Colonic mucosa (tissue), 4 donors: ENCODE results near the gene KCNN3. TPM values are rescaled to one million over a fixed set of nuclear protein-coding genes. Genes with fewer than 3 reads are reported as not detected.

Experiments used
- DNase-seq: peaks from one replicate; pipeline ENCODE4 v3.0.0-alpha.2; 2020
- H3K27ac ChIP-seq: fragments of 200-600 bp; one replicate; pipeline ENCODE4 v1.8.0; 2021
- H3K27me3 ChIP-seq: fragments of 200-600 bp; one replicate; pipeline ENCODE4 v1.8.0; 2021
- H3K36me3 ChIP-seq: fragments of 200-600 bp; one replicate; pipeline ENCODE4 v1.8.0; 2021
- H3K4me1 ChIP-seq: fragments of 200-600 bp; one replicate; pipeline ENCODE4 v1.8.0; 2021; ENCODE audit warnings: mild to moderate bottlenecking
- H3K4me3 ChIP-seq: fragments of 200-600 bp; one replicate; pipeline ENCODE4 v1.8.0; 2021
- H3K9ac ChIP-seq, 2 donors: one replicate each; pipeline ENCODE4 v1.7.0; 2013; ENCODE audit warnings: control low read depth in 2 of 2, low read depth in 2 of 2, low read length in 2 of 2
- H3K9me3 ChIP-seq: fragments of 200-600 bp; one replicate; pipeline ENCODE4 v1.8.0; 2021
- intact Hi-C: fragments of 100-400 bp; cut with DNase I; formaldehyde crosslinking; loops from one replicate; pipeline ENCODE4 v1.14.1; 2022
- total RNA-seq, 2 donors: library from RNA; stranded (reverse); fragmentation: NEBNext Ultra II Directional in 1 of 2; extraction: Animal tissue kit (Norgen Biotek cat#: 25700) in 1 of 2; gene quantifications; one replicate each; pipeline ENCODE4 v1.2.1, GENCODE V29; 2021
- TF ChIP-seq, protein P1 (sequence below): fragments of 200-600 bp; IDR thresholded peaks from one replicate; pipeline ENCODE4 v1.8.0; 2022; ENCODE audit warnings: antibody characterized with exemption, mild to moderate bottlenecking
- donor health status: healthy.
- donor health status: DM: no; HTN: no; CAD: no.
- donor health status: DM: no; HTN: no; CAD: no.

The KCNN3 gene
- total RNA-seq, 2 donors from 2014 or later: 0.99 to 2.5 TPM

DNA sequence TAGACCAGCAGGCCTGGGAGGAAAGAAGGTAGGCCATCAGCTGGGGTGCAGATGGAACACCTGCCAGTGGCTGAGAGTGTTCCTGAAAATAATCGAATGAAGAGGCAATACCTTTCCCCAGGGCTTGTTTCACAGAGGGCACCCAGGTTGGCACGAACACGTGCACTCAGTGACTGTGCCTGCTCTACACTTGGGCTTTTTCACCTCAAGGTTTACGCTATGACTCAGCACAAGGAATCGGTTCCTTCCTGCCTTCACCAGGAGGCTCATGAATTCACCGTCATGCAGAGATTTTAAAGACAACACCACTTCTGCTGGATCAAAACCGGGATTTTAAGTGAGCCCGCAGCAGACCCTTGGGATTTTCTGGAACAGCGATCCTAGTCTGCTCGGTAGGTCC, 143.6 kb downstream of the KCNN3 start:
- H3K4me1 ChIP-seq: no peaks in the 10 kb centered on the region
- no peaks in the 10 kb centered on the region for H3K9me3 ChIP-seq
- intact Hi-C loops: no loop called here
- H3K36me3 ChIP-seq: no peaks in the 10 kb centered on the region
- TF ChIP-seq, protein P1, sequence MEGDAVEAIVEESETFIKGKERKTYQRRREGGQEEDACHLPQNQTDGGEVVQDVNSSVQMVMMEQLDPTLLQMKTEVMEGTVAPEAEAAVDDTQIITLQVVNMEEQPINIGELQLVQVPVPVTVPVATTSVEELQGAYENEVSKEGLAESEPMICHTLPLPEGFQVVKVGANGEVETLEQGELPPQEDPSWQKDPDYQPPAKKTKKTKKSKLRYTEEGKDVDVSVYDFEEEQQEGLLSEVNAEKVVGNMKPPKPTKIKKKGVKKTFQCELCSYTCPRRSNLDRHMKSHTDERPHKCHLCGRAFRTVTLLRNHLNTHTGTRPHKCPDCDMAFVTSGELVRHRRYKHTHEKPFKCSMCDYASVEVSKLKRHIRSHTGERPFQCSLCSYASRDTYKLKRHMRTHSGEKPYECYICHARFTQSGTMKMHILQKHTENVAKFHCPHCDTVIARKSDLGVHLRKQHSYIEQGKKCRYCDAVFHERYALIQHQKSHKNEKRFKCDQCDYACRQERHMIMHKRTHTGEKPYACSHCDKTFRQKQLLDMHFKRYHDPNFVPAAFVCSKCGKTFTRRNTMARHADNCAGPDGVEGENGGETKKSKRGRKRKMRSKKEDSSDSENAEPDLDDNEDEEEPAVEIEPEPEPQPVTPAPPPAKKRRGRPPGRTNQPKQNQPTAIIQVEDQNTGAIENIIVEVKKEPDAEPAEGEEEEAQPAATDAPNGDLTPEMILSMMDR: no peak
- H3K27ac ChIP-seq: no peak overlapping the region
- H3K27me3 ChIP-seq: no peaks in the 10 kb centered on the region
- no peak for DNase-seq
- no peak overlapping the region for H3K4me3 ChIP-seq
- no peak overlapping the region for H3K9ac ChIP-seq

DNA sequence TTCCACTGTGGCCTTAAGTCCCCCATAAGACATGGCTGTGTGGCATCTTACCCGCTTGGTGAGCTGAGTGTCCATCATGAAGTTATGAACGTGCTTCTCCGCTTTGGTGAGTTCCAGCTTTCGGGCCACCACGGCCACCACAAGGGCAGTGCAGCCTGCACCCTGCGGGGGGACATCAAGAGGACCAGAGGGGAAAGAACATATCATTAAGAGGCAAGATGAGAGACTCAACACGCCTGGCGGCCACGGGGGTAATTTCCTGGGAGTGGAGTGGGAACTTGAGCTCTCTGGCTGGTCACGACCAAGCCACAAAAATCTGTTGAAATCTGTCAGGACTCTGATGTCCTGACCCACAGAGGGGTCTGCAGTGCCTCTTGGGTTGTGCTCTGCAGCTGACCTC, 144.2 kb downstream of the KCNN3 start:
- no peaks in the 10 kb centered on the region for H3K9me3 ChIP-seq
- H3K36me3 ChIP-seq: no peaks in the 10 kb centered on the region
- intact Hi-C loops: no loop called here
- H3K27ac ChIP-seq: no peak overlapping the region
- no peaks in the 10 kb centered on the region for H3K27me3 ChIP-seq
- H3K9ac ChIP-seq: no peak overlapping the region
- DNase-seq: no peak
- H3K4me1 ChIP-seq: no peaks in the 10 kb centered on the region
- no peak overlapping the region for H3K4me3 ChIP-seq
- TF ChIP-seq, protein P1: no peak

DNA sequence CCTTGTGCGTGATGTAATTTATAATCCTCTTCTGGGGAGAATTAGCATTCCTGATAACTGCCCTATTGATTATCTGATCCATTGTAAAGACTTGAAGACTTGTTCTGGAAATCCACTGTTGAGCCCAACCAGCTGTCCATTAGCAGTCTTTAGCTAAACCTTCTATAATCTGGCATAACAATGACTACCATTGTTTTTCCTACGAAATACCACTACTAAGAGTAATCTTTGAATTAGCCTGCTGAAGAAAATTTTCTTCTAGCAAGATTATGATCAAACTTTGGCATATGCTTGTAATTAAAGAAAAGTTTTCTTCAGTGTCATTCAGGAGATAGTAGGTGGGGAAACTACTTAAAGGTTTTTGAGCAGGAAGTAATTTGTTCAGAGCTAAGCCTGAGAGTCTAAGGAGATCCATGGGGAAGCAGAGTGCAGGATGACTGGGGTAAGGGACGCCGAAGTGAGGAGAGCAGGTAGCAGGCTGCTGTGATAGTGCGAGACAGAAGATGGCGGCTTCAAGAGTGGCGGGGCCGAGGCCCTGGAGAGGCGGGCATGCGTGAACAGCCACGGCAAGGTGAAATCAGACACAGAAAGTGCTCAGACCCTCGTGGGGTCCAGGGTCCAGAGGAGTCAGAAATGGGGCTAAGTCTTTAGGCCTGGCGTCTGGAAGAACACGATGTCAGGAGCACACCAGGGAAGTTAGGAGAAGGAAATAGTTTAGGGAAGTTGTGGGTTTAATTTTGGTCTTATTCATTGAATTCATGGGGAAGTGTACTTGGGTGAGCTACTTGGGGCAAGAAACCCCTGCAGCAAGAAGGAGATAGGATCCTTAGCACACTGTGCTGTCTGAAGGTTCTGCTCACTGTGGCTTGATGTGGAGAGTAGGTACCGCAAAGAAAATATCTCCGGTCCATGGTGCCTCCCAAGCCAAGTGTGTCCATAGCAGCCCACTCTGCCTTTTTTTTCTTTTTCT, 149.5 kb downstream of the KCNN3 start:
- no peaks in the 10 kb centered on the region for H3K4me1 ChIP-seq

DNA sequence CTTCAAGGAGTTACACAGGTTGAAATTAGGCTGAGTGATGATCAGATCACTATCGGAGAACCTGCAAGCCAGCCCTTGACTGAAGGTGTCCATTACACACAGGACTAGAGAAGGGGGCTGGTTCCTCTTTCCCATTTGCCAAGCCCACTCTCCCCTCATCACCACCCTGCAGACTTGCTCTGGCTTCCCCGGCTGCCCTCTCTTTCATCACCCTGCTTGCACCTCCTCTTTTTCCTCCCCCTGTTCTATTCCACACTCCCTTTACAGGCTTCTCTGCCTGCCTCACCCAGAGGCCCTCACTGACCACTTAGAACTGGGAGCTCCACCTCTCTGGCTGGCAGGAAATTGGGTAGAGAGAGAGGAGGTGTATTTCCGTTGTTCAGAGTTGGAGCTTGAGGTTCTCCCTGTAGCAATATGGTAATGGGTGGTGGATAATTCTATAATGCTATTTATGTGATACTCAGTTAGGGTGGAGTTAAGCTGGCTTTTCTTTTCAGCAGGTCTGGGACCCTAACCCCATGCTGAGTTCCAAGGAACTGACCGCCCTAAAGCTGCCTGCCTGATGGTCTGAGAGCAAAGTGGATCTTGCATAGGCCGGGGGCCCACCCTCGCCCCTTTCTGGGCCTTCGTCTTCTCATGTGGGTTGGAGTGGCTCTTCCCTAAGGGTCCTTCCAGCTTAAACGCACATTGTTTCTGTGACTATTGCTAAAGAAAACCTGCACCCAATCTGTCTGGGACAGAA, 150.3 kb downstream of the KCNN3 start:
- Histone ChIP-seq H3K27me3 (no peaks in the 10 kb centered on the region), H3K9me3 (no peaks in the 10 kb centered on the region), H3K27ac (no peak overlapping the region), H3K4me1 (no peaks in the 10 kb centered on the region), H3K36me3 (no peaks in the 10 kb centered on the region), H3K9ac (no peak overlapping the region), H3K4me3 (no peak overlapping the region)
- TF ChIP-seq, protein P1: no peak
- no peak for DNase-seq
- intact Hi-C loops: no loop called here

More for the DNA sequence above, 149.5 kb downstream of the KCNN3 start:
- H3K27ac ChIP-seq: no peak overlapping the region
- no peak for DNase-seq
- intact Hi-C loops: no loop called here
- H3K4me3 ChIP-seq: no peak overlapping the region
- no peaks in the 10 kb centered on the region for H3K36me3 ChIP-seq
- H3K27me3 ChIP-seq: no peaks in the 10 kb centered on the region
- no peak overlapping the region for H3K9ac ChIP-seq
- no peaks in the 10 kb centered on the region for H3K9me3 ChIP-seq
- TF ChIP-seq, protein P1: no peak

DNA sequence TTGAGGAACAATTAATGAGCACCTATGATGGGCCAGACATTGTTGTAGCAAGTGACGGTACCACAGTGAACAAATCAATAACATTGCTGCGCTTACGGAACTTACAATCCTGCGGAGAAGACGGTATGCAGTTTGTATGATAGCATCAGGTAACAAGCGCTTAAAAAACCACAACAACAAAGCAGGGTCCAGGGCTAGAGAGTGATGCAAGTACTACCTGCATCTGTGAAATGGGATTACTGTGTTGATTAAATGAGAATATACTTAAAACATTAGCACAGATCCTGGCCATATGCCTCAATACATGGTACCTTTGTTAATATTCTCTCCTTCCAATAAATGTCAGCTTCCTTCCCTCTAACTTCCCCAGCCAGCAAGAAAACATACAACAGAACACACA, 151.5 kb downstream of the KCNN3 start:
- Histone ChIP-seq H3K4me1 (no peaks in the 10 kb centered on the region), H3K36me3 (no peaks in the 10 kb centered on the region), H3K27me3 (no peaks in the 10 kb centered on the region), H3K9ac (no peak overlapping the region), H3K27ac (no peak overlapping the region), H3K4me3 (no peak overlapping the region), H3K9me3 (no peaks in the 10 kb centered on the region)
- TF ChIP-seq, protein P1: no peak
- no peak for DNase-seq
- intact Hi-C loops: no loop called here
